Activated naive CD4-positive, alpha-beta T cell treated with anti-CD3 and anti-CD28 coated beads, Interleukin-2, amount 50 U/mL, for 24 hours (primary cell): ENCODE measurements around the gene CWC22.
"Not testable (repeated sequence)": the region's sequence is repeated elsewhere in the genome, so short reads cannot be mapped to it uniquely, and the experiment has no call there.

Source experiments
- H3K27ac Mint-ChIP-seq: one replicate; pipeline ENCODE4 v1.8.0; 2021; ENCODE audit warnings: mild to moderate bottlenecking, mixed read lengths
- H3K27me3 Mint-ChIP-seq: one replicate; pipeline ENCODE4 v1.8.0; 2021; ENCODE audit warnings: mixed read lengths
- H3K36me3 Mint-ChIP-seq: one replicate; pipeline ENCODE4 v1.8.0; 2021; ENCODE audit warnings: mixed read lengths
- H3K4me1 Mint-ChIP-seq: one replicate; pipeline ENCODE4 v1.8.0; 2021; ENCODE audit warnings: mixed read lengths
- H3K4me3 Mint-ChIP-seq: one replicate; pipeline ENCODE4 v1.8.0; 2021; ENCODE audit warnings: mild to moderate bottlenecking, mixed read lengths
- H3K9me3 Mint-ChIP-seq: one replicate; pipeline ENCODE4 v1.8.0; 2021; ENCODE audit warnings: mixed read lengths

CWC22 gene

GRCh38 chr2:179946810-179947615 is 60.1 kb downstream of the CWC22 start:
- H3K9me3 Mint-ChIP-seq: no peaks in the 10 kb centered on the region
- no peaks in the 10 kb centered on the region for H3K4me1 Mint-ChIP-seq
- no peak overlapping the region for H3K4me3 Mint-ChIP-seq
- H3K27me3 Mint-ChIP-seq: no peaks in the 10 kb centered on the region
- H3K36me3 Mint-ChIP-seq: peaks cover 34% of the 10 kb centered on the region
- no peak overlapping the region for H3K27ac Mint-ChIP-seq

- H3K27me3 Mint-ChIP-seq: no peaks in the 10 kb centered on the region
- H3K9me3 Mint-ChIP-seq: no peaks in the 10 kb centered on the region
- H3K27ac Mint-ChIP-seq: no peak overlapping the region
- no peak overlapping the region for H3K4me3 Mint-ChIP-seq
- peaks cover 29% of the 10 kb centered on the region for H3K36me3 Mint-ChIP-seq
- H3K4me1 Mint-ChIP-seq: no peaks in the 10 kb centered on the region
These were observed 60.8 kb downstream of the CWC22 start for GRCh38 chr2:179946346-179946745.

- Mint-ChIP-seq H3K36me3 (peaks cover 21% of the 10 kb centered on the region), H3K27me3 (no peaks in the 10 kb centered on the region), H3K4me1 (no peaks in the 10 kb centered on the region), H3K27ac (no peak overlapping the region), H3K4me3 (no peak overlapping the region), H3K9me3 (no peaks in the 10 kb centered on the region)
These were observed 67.8 kb downstream of the CWC22 start for GRCh38 chr2:179939259-179939658.

GRCh38 chr2:179938026-179938425 is 69.1 kb downstream of the CWC22 start:
- H3K9me3 Mint-ChIP-seq: no peaks in the 10 kb centered on the region
- H3K4me1 Mint-ChIP-seq: no peaks in the 10 kb centered on the region
- H3K27me3 Mint-ChIP-seq: no peaks in the 10 kb centered on the region
- no peak overlapping the region for H3K4me3 Mint-ChIP-seq
- peaks cover 26% of the 10 kb centered on the region for H3K36me3 Mint-ChIP-seq
- H3K27ac Mint-ChIP-seq: no peak overlapping the region

GRCh38 chr2:179936654-179937053 is 70.4 kb downstream of the CWC22 start:
- Mint-ChIP-seq H3K4me1 (no peaks in the 10 kb centered on the region), H3K36me3 (peaks cover 28% of the 10 kb centered on the region), H3K4me3 (no peak overlapping the region)

GRCh38 chr2:179936141-179936540 is 71.0 kb downstream of the CWC22 start:
- Mint-ChIP-seq H3K27me3 (no peaks in the 10 kb centered on the region), H3K27ac (no peak overlapping the region), H3K4me1 (no peaks in the 10 kb centered on the region), H3K4me3 (no peak overlapping the region), H3K9me3 (no peaks in the 10 kb centered on the region), H3K36me3 (peaks cover 33% of the 10 kb centered on the region)

More at GRCh38 chr2:179936654-179937053, 70.4 kb downstream of the CWC22 start:
- Mint-ChIP-seq H3K9me3 (no peaks in the 10 kb centered on the region), H3K27ac (no peak overlapping the region), H3K27me3 (no peaks in the 10 kb centered on the region)

GRCh38 chr2:179932786-179933185 is 74.3 kb downstream of the CWC22 start:
- peaks cover 7% of the 10 kb centered on the region for H3K9me3 Mint-ChIP-seq
- H3K27ac Mint-ChIP-seq: no peak overlapping the region
- no peaks in the 10 kb centered on the region for H3K4me1 Mint-ChIP-seq
- no peak overlapping the region for H3K4me3 Mint-ChIP-seq
- H3K36me3 Mint-ChIP-seq: peaks cover 47% of the 10 kb centered on the region
- no peaks in the 10 kb centered on the region for H3K27me3 Mint-ChIP-seq

- Mint-ChIP-seq H3K36me3 (peaks cover 49% of the 10 kb centered on the region), H3K27me3 (no peaks in the 10 kb centered on the region), H3K27ac (no peak overlapping the region), H3K9me3 (peaks cover 14% of the 10 kb centered on the region), H3K4me1 (no peaks in the 10 kb centered on the region), H3K4me3 (no peak overlapping the region)
These were observed 75.6 kb downstream of the CWC22 start for GRCh38 chr2:179931502-179931901.

- Mint-ChIP-seq H3K9me3 (peaks cover 21% of the 10 kb centered on the region), H3K36me3 (peaks cover 48% of the 10 kb centered on the region)
- H3K27ac Mint-ChIP-seq, H3K4me1 Mint-ChIP-seq, H3K4me3 Mint-ChIP-seq, H3K27me3 Mint-ChIP-seq: not testable (repeated sequence)
These were observed 77.1 kb downstream of the CWC22 start for GRCh38 chr2:179929997-179930396.

- no peak overlapping the region for H3K4me3 Mint-ChIP-seq
- no peaks in the 10 kb centered on the region for H3K27me3 Mint-ChIP-seq
- no peak overlapping the region for H3K27ac Mint-ChIP-seq
- peaks cover 33% of the 10 kb centered on the region for H3K36me3 Mint-ChIP-seq
- H3K9me3 Mint-ChIP-seq: peaks cover 21% of the 10 kb centered on the region
- no peaks in the 10 kb centered on the region for H3K4me1 Mint-ChIP-seq
These were observed 80.1 kb downstream of the CWC22 start for GRCh38 chr2:179927041-179927440.

- H3K27ac Mint-ChIP-seq: no peak overlapping the region
- H3K36me3 Mint-ChIP-seq: peaks cover 26% of the 10 kb centered on the region
- peaks cover 21% of the 10 kb centered on the region for H3K9me3 Mint-ChIP-seq
- H3K4me3 Mint-ChIP-seq: no peak overlapping the region
- H3K27me3 Mint-ChIP-seq: no peaks in the 10 kb centered on the region
- no peaks in the 10 kb centered on the region for H3K4me1 Mint-ChIP-seq
These were observed 81.4 kb downstream of the CWC22 start for GRCh38 chr2:179925713-179926112.

- peaks cover 3% of the 10 kb centered on the region for H3K36me3 Mint-ChIP-seq
- no peak overlapping the region for H3K4me3 Mint-ChIP-seq
These were observed 89.8 kb downstream of the CWC22 start for GRCh38 chr2:179917272-179917671.

GRCh38 chr2:179915395-179915992 is 91.6 kb downstream of the CWC22 start:
- Mint-ChIP-seq H3K4me3 (no peak overlapping the region), H3K27ac (no peak overlapping the region), H3K27me3 (no peaks in the 10 kb centered on the region)

More at GRCh38 chr2:179917272-179917671, 89.8 kb downstream of the CWC22 start:
- H3K27me3 Mint-ChIP-seq: no peaks in the 10 kb centered on the region
- no peaks in the 10 kb centered on the region for H3K9me3 Mint-ChIP-seq
- H3K27ac Mint-ChIP-seq: no peak overlapping the region
- H3K4me1 Mint-ChIP-seq: no peaks in the 10 kb centered on the region

GRCh38 chr2:179913809-179914208 is 93.3 kb downstream of the CWC22 start:
- Mint-ChIP-seq H3K4me3 (no peak overlapping the region), H3K4me1 (no peaks in the 10 kb centered on the region), H3K36me3 (no peaks in the 10 kb centered on the region), H3K27ac (no peak overlapping the region), H3K27me3 (no peaks in the 10 kb centered on the region), H3K9me3 (no peaks in the 10 kb centered on the region)

More at GRCh38 chr2:179915395-179915992, 91.6 kb downstream of the CWC22 start:
- Mint-ChIP-seq H3K4me1 (no peaks in the 10 kb centered on the region), H3K9me3 (no peaks in the 10 kb centered on the region), H3K36me3 (peaks cover 3% of the 10 kb centered on the region)

- Mint-ChIP-seq H3K27ac (no peak overlapping the region), H3K9me3 (no peaks in the 10 kb centered on the region), H3K36me3 (no peaks in the 10 kb centered on the region), H3K4me1 (no peaks in the 10 kb centered on the region), H3K4me3 (no peak overlapping the region), H3K27me3 (peaks cover 3% of the 10 kb centered on the region)
These were observed 95.5 kb downstream of the CWC22 start for GRCh38 chr2:179911569-179911968.

- H3K9me3 Mint-ChIP-seq: no peaks in the 10 kb centered on the region
- H3K27ac Mint-ChIP-seq: no peak overlapping the region
- no peak overlapping the region for H3K4me3 Mint-ChIP-seq
- no peaks in the 10 kb centered on the region for H3K4me1 Mint-ChIP-seq
- peaks cover 3% of the 10 kb centered on the region for H3K27me3 Mint-ChIP-seq
- no peaks in the 10 kb centered on the region for H3K36me3 Mint-ChIP-seq
These were observed 96.4 kb downstream of the CWC22 start for GRCh38 chr2:179910735-179911113.
